HepG2 (cell line): ENCODE measurements around the gene TMEM132D. TPM values are rescaled to one million over a fixed set of nuclear protein-coding genes. Genes with fewer than 3 reads are reported as not detected.
"Not testable (repeated sequence)": the region's sequence is repeated elsewhere in the genome, so short reads cannot be mapped to it uniquely, and the experiment has no call there.

Source experiments
- ATAC-seq: fragments of 200-7000 bp; cut with Tn5 transposase; 3 replicates; pipeline ENCODE4 v1.9.1; 2020; ENCODE audit warnings: mild to moderate bottlenecking, moderate library complexity
- BruUV-seq: library from RNA; stranded (reverse); fragments of 400-500 nt; replicated peaks from 2 replicates; lab custom pipeline; 2021; lab: Mats Ljungman, UMichigan
- CTCF ChIA-PET: fragments of 300-600 bp; formaldehyde crosslinking; extraction: SDS; loops from one replicate; lab custom pipeline; 2021; ENCODE audit warnings: low total read pairs, inconsistent platforms, low intra/inter-chr PET ratio; lab: Yijun Ruan, JAX
- POLR2A ChIA-PET: fragments of 350-600 bp; sonication (Branson Sonifier 250); formaldehyde crosslinking; loops from one replicate; lab custom pipeline; 2020; ENCODE audit warnings: antibody characterized with exemption, inconsistent platforms; lab: Yijun Ruan, JAX
- DNase-seq: peaks from one replicate; pipeline ENCODE4 v3.0.0-alpha.2; 2015; ENCODE audit warnings: low spot score
- FAIRE-seq: peaks from 3 replicates; lab custom pipeline; 2011; peaks lifted over from hg19 to GRCh38; lab: Jason Lieb, UNC
- H2AFZ ChIP-seq: one replicate; pipeline ENCODE4 v1.6.1; 2011; ENCODE audit warnings: low read length, inconsistent platforms
- H3K27ac ChIP-seq: fragments of 300-600 bp; 3 replicates; pipeline ENCODE4 v1.8.0; 2011; ENCODE audit warnings: mixed run types, mild to moderate bottlenecking, mixed read lengths, low read length, inconsistent platforms; ENCODE audit not compliant: insufficient read depth; ENCODE audit errors: extremely low read length
- H3K27me3 ChIP-seq, 2 experiments: fragments of 200-600 bp in 1 of 2; 2 replicates in 1 of 2; 3 replicates in 1 of 2; pipeline versions ENCODE4 v1.6.0 to v1.8.0; 2011; ENCODE audit warnings: low read length in 2 of 2, mild to moderate bottlenecking in 2 of 2, moderate library complexity in 2 of 2, inconsistent platforms in 1 of 2; ENCODE audit not compliant: insufficient read depth in 2 of 2, control insufficient read depth in 1 of 2
- H3K36me3 ChIP-seq, 2 experiments: fragments of 200-600 bp in 1 of 2; replicated peaks in 1 of 2; 2 replicates in 1 of 2; 3 replicates in 1 of 2; pipeline versions ENCODE4 v1.5.1 to v1.8.0; 2011; ENCODE audit warnings: low read length in 2 of 2, inconsistent platforms in 1 of 2; ENCODE audit not compliant: insufficient read depth in 2 of 2, control insufficient read depth in 1 of 2
- H3K4me1 ChIP-seq: 2 replicates; pipeline ENCODE4 v1.5.1; 2012; ENCODE audit warnings: low read length, inconsistent platforms; ENCODE audit not compliant: insufficient read depth
- H3K4me2 ChIP-seq: 2 replicates; pipeline ENCODE4 v1.6.0; 2011; ENCODE audit warnings: low read depth, low read length, inconsistent platforms
- H3K4me3 ChIP-seq, 3 experiments: fragments of 200-600 bp in 1 of 3; sonication (generic), shearing (Covaris generic) in 1 of 3; replicated peaks in 1 of 3; 2 replicates each; pipeline ENCODE4 v1.5.1; 2011 to 2016; ENCODE audit warnings: low read length in 3 of 3, inconsistent platforms in 2 of 3, low read depth in 2 of 3, mild to moderate bottlenecking in 2 of 3, control low read depth in 1 of 3, mixed read lengths in 1 of 3; ENCODE audit not compliant: insufficient read depth in 1 of 3
- H3K79me2 ChIP-seq: one replicate; pipeline ENCODE4 v1.6.1; 2011; ENCODE audit warnings: low read length, inconsistent platforms; ENCODE audit not compliant: insufficient read depth
- H3K9ac ChIP-seq: 2 replicates; pipeline ENCODE4 v1.6.0; 2011; ENCODE audit warnings: mild to moderate bottlenecking, low read depth, low read length, inconsistent platforms; ENCODE audit not compliant: insufficient read depth
- H3K9me3 ChIP-seq: 2 replicates; pipeline ENCODE4 v1.5.1; 2012; ENCODE audit warnings: mild to moderate bottlenecking, low read length
- H4K20me1 ChIP-seq: 2 replicates; pipeline ENCODE4 v1.6.0; 2011; ENCODE audit warnings: inconsistent platforms, mild to moderate bottlenecking, low read length, moderate library complexity; ENCODE audit not compliant: insufficient read depth
- IKZF1 ChIP-seq: fragments of 450-650 bp; IDR thresholded peaks from 2 replicates; pipeline ENCODE4 v1.7.1; 2016
- JUND ChIP-seq: sonication (generic); formaldehyde crosslinking; IDR thresholded peaks from 2 replicates; pipeline ENCODE4 v1.8.0; 2022; ENCODE audit warnings: mild to moderate bottlenecking, missing genetic modification reagents
- KAT8 ChIP-seq: IDR thresholded peaks from 2 replicates; pipeline ENCODE4 v1.6.1; 2016; ENCODE audit warnings: missing genetic modification reagents, missing compliant biosample characterization
- SP4 ChIP-seq: sonication (generic); formaldehyde crosslinking; IDR thresholded peaks from 2 replicates; pipeline ENCODE4 v1.8.1; 2023; ENCODE audit warnings: mild to moderate bottlenecking, missing genetic modification reagents
- ZBTB1 ChIP-seq: sonication (generic); formaldehyde crosslinking; IDR thresholded peaks from 2 replicates; pipeline ENCODE4 v1.4.0; 2020; ENCODE audit warnings: missing genetic modification reagents, borderline replicate concordance
- ZBTB49 ChIP-seq: sonication (generic); formaldehyde crosslinking; IDR thresholded peaks from 2 replicates; pipeline ENCODE4 v1.4.0; 2020; ENCODE audit warnings: missing genetic modification reagents, borderline replicate concordance
- ZNF446 ChIP-seq: sonication (generic); formaldehyde crosslinking; IDR thresholded peaks from 2 replicates; pipeline ENCODE4 v1.5.0; 2020; ENCODE audit warnings: mild to moderate bottlenecking, missing genetic modification reagents
- ZNF460 ChIP-seq: sonication (generic); formaldehyde crosslinking; IDR thresholded peaks from 2 replicates; pipeline ENCODE4 v1.5.1; 2020; ENCODE audit warnings: missing genetic modification reagents, mild to moderate bottlenecking, borderline replicate concordance
- ZNF674 ChIP-seq: sonication (generic); formaldehyde crosslinking; IDR thresholded peaks from 2 replicates; pipeline ENCODE4 v1.5.0; 2020; ENCODE audit warnings: low read depth, mild to moderate bottlenecking, missing genetic modification reagents
- ZNF781 ChIP-seq: sonication (generic); formaldehyde crosslinking; IDR thresholded peaks from 2 replicates; pipeline ENCODE4 v1.5.1; 2020; ENCODE audit warnings: borderline replicate concordance, mild to moderate bottlenecking, missing genetic modification reagents; ENCODE audit errors: not compliant biosample characterization
- ZNF883 ChIP-seq: sonication (generic); formaldehyde crosslinking; IDR thresholded peaks from 2 replicates; pipeline ENCODE4 v1.5.1; 2020; ENCODE audit warnings: mild to moderate bottlenecking, missing genetic modification reagents; ENCODE audit errors: not compliant biosample characterization
- WGBS: methylation state at CpG from one replicate; pipeline ENCODE4 v1.1.6; 2017; ENCODE audit warnings: low lambda C conversion rate; 5-methylcytosine and 5-hydroxymethylcytosine counted together
- in situ Hi-C: cut with HindIII; loops from 2 replicates; pipeline ENCODE4 v1.10.0; 2017; ENCODE audit warnings: low pct_unique_long_range_greater_than_20kb; ENCODE audit not compliant: extremely low pct_ligation_motif_present
- intact Hi-C: fragments of 100-400 bp; cut with micrococcal nuclease; formaldehyde crosslinking; loops from one replicate; pipeline ENCODE4 v1.10.0; 2022; ENCODE audit not compliant: unreplicated experiment
- polyA plus RNA-seq, 8 experiments: library from polyadenylated mRNA; depleted of rRNA in 3 of 8; stranded (reverse) in 7 of 8; unstranded in 1 of 8; fragments of >200 nt; fragmentation: Illumina TruSeq in 4 of 8; extraction: Trizol in 4 of 8; gene quantifications; 2 replicates each; pipeline versions ENCODE4 v1.2.1 to v1.2.3, GENCODE V29; 2011 to 2016; ENCODE audit warnings: low read depth in 4 of 8, missing spikeins in 1 of 8, mixed read lengths in 1 of 8; ENCODE audit not compliant: insufficient read depth in 1 of 8
- total RNA-seq, 5 experiments: library from RNA; depleted of rRNA; stranded (reverse); fragments of >200 nt; fragmentation: Illumina TruSeq; extraction: Trizol; gene quantifications; 2 replicates each; pipeline ENCODE4 v1.2.3, GENCODE V29; 2016; ENCODE audit warnings: low read depth in 1 of 5
- TF ChIP-seq, protein P1 (sequence below): sonication (generic); formaldehyde crosslinking; IDR thresholded peaks from 2 replicates; pipeline ENCODE4 v1.5.0; 2020; ENCODE audit warnings: missing genetic modification reagents, mild to moderate bottlenecking, borderline replicate concordance

TMEM132D gene
- total and polyA plus RNA-seq, 2 of the 13 experiments (the other 11 are each of a cell fraction or from before 2014, with no cell fraction given), result not detected

GRCh38 chr12:129540954-129541353 lies 362.9 kb downstream of the TMEM132D start (continued):
- TF ChIP-seq ZNF781, result no peak
- no peak for TF ChIP-seq ZNF674 (CRISPR knock-in tag)
- TF ChIP-seq, protein P1, sequence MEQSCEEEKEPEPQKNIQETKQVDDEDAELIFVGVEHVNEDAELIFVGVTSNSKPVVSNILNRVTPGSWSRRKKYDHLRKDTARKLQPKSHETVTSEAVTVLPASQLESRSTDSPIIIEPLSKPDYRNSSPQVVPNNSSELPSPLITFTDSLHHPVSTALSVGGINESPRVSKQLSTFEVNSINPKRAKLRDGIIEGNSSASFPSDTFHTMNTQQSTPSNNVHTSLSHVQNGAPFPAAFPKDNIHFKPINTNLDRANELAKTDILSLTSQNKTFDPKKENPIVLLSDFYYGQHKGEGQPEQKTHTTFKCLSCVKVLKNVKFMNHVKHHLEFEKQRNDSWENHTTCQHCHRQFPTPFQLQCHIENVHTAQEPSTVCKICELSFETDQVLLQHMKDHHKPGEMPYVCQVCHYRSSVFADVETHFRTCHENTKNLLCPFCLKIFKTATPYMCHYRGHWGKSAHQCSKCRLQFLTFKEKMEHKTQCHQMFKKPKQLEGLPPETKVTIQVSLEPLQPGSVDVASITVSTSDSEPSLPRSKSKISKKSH, result no peak

- ChIA-PET CTCF (no interaction called here), POLR2A (no interaction called here)
- in situ Hi-C loops (no loop called here), intact Hi-C loops (no loop called here)
- H2AFZ ChIP-seq, result no peak overlapping the region
- H3K9ac ChIP-seq, result no peak overlapping the region
- DNase-seq (no peak), ATAC-seq (no peak), FAIRE-seq (no peak)
- H3K9me3 ChIP-seq, result no peaks in the 10 kb centered on the region
- no peaks in the 10 kb centered on the region for H4K20me1 ChIP-seq
- no peaks in the 10 kb centered on the region for H3K79me2 ChIP-seq
- H3K36me3 ChIP-seq, result no peaks in the 10 kb centered on the region
- BruUV-seq, result no TSS peak
- H3K4me2 ChIP-seq, result no peak overlapping the region
- H3K4me1 ChIP-seq, result no peaks in the 10 kb centered on the region
- H3K4me3 ChIP-seq, result no peak overlapping the region
- H3K27ac ChIP-seq, result no peak overlapping the region
- WGBS, result 2% methylated on average over 3 of the region's 3 CpGs
- TF ChIP-seq SP4 (no peak), ZNF446 (CRISPR knock-in tag) (no peak), JUND (CRISPR knock-in tag) (no peak), ZBTB1 (CRISPR knock-in tag) (no peak), ZNF460 (CRISPR knock-in tag) (no peak), ZBTB49 (CRISPR knock-in tag) (no peak), IKZF1 (no peak), KAT8 (CRISPR knock-in tag) (no peak), ZNF883 (no peak)
- no peaks in the 10 kb centered on the region for H3K27me3 ChIP-seq
These were observed 363.6 kb downstream of the TMEM132D start for GRCh38 chr12:129540249-129540648.

DNA sequence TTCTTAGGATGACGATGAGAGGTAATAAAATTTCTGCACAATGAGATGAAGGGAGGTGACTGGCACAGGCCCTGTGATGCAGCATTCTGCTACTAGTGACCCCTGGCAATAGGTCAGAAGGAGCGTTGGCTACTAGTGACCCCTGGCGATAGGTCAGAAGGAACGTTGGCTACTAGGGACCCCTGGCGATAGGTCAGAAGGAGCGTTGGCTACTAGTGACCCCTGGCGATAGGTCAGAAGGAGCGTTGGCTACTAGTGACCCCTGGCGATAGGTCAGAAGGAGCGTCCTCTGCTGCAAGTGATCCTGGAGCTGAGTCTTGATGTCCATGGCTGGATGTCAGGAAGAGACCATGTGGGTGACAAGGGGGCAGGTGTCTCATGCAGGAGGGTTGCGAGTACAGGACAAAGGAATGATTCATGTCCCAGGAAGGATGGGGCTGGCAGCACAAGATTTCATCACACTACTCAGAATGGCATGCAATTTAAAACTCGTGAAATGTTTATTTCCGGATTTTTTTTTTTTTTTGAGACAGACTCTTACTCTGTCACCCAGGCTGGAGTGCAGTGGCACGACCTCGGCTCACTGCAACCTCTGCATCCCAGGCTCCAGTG lies 365.0 kb downstream of the TMEM132D start:
- FAIRE-seq, POLR2A ChIA-PET, DNase-seq, H3K79me2 ChIP-seq, H3K27ac ChIP-seq, H3K4me1 ChIP-seq, H3K36me3 ChIP-seq, CTCF ChIA-PET, H3K9ac ChIP-seq, H2AFZ ChIP-seq, H3K9me3 ChIP-seq, BruUV-seq, intact Hi-C loops, H3K27me3 ChIP-seq, ATAC-seq, H3K4me3 ChIP-seq, H4K20me1 ChIP-seq, H3K4me2 ChIP-seq, in situ Hi-C loops: not testable (repeated sequence)
- 37% methylated on average over 15 of the region's 15 CpGs for WGBS
